SK-N-MC (cell line): Measurements from ENCODE around the gene PCYT2.

Experiments used
- DNase-seq: peaks from one replicate; pipeline ENCODE4 v3.0.0-alpha.2; 2011; ENCODE audit warnings: low read depth, low spot score
- H3K27ac ChIP-seq: fragments of 200-600 bp; sonication (generic); 2 replicates; pipeline ENCODE4 v1.5.1; 2016; ENCODE audit warnings: mixed run types
- H3K36me3 ChIP-seq: fragments of 200-600 bp; sonication (generic); 2 replicates; pipeline ENCODE4 v1.6.1; 2017; ENCODE audit warnings: antibody characterized with exemption, low read length, mixed read lengths; ENCODE audit not compliant: insufficient read depth
- H3K4me3 ChIP-seq: fragments of 200-600 bp; sonication (generic); 2 replicates; pipeline ENCODE4 v1.5.1; 2016
- H3K9ac ChIP-seq: fragments of 200-600 bp; sonication (generic); 2 replicates; pipeline ENCODE4 v1.8.0; 2017; ENCODE audit warnings: mixed run types, mixed read lengths; ENCODE audit not compliant: insufficient read length
- H3K9me3 ChIP-seq: fragments of 200-600 bp; sonication (generic); 2 replicates; pipeline ENCODE4 v1.6.1; 2017; ENCODE audit warnings: low read depth, mild to moderate bottlenecking, antibody characterized with exemption, low read length, moderate library complexity, mixed read lengths
- EZH2 ChIP-seq: fragments of 200-600 bp; sonication (generic); IDR thresholded peaks from one replicate; pipeline ENCODE4 v1.6.1; 2017; ENCODE audit warnings: antibody characterized with exemption
- FOXP2 ChIP-seq: optimal IDR thresholded peaks from 2 replicates; pipeline ENCODE3; 2011; ENCODE audit warnings: mild to moderate bottlenecking, moderate library complexity; ENCODE audit not compliant: insufficient read depth; ENCODE audit errors: extremely low read length, control extremely low read depth
- POLR2AphosphoS5 ChIP-seq: IDR thresholded peaks from 2 replicates; pipeline ENCODE4 v1.6.1; 2012; ENCODE audit warnings: mild to moderate bottlenecking, low read depth, low read length, borderline replicate concordance

PCYT2 gene

GRCh38 chr17:81854974-81855774 is 56.0 kb downstream of the PCYT2 start:
- H3K4me3 ChIP-seq: no peak overlapping the region
- H3K27ac ChIP-seq: no peak overlapping the region
- TF ChIP-seq EZH2 (no peak), FOXP2 (no peak), POLR2AphosphoS5 (no peak)
- no peaks in the 10 kb centered on the region for H3K9me3 ChIP-seq
- H3K36me3 ChIP-seq: peaks cover 77% of the 10 kb centered on the region
- H3K9ac ChIP-seq: no peak overlapping the region
- DNase-seq: no peak

DNA sequence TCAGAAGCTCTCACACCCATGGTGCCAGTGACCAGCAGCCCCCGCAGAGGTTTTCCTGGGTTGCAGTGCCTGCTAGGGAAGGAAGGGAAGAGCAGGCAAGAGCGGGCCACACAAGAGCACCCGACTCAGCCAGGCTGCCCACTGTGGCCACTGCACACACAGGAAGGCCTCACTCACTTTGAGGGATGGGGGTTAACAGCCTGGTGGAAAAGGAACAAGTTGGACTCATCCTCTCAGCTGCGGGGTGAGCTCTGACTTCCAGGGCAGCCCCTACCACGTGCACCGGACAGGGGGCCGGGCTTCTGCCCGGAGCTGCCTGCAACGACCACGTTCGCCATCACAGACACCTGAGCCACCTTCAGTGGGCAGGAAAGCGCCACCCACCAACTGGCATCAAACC is 59.0 kb downstream of the PCYT2 start:
- Histone ChIP-seq H3K9me3 (no peaks in the 10 kb centered on the region), H3K36me3 (peaks cover 63% of the 10 kb centered on the region), H3K9ac (no peak overlapping the region), H3K27ac (no peak overlapping the region), H3K4me3 (no peak overlapping the region)
- no peak for DNase-seq
- TF ChIP-seq FOXP2 (no peak), POLR2AphosphoS5 (no peak), EZH2 (no peak)

DNA sequence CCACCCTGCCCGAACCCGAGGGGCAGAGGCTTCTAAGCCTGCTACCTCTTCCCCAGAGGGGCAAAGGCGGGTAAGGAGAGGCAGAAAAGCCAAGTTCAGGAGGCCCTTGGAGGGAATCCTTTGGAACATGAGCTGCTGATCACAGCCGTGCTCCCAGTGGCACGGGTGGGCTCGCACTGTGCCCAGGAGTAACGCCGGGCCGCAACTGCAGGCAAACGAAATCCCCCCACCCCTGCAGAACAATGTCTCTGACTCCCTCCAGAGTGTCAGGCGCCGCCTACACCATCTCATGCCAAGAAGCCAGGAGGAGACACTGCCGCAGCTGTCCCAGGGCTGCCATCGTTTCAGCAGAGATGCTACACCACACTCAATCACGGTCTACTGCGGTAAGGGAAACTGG is 59.8 kb downstream of the PCYT2 start:
- Histone ChIP-seq H3K4me3 (no peak overlapping the region), H3K9ac (no peak overlapping the region), H3K36me3 (peaks cover 65% of the 10 kb centered on the region), H3K27ac (no peak overlapping the region), H3K9me3 (no peaks in the 10 kb centered on the region)
- no peak for DNase-seq
- TF ChIP-seq EZH2: no peak
- TF ChIP-seq POLR2AphosphoS5: no peak
- TF ChIP-seq FOXP2: no peak
